Astrocyte of the spinal cord (primary cell): Measurements from ENCODE around the gene FBL.
"Not testable (repeated sequence)": the region's sequence is repeated elsewhere in the genome, so short reads cannot be mapped to it uniquely, and the experiment has no call there.

Source experiments
- DNase-seq: peaks from one replicate; pipeline ENCODE4 v3.0.0; 2011; ENCODE audit warnings: low read depth, low spot score
- H3K4me3 ChIP-seq: 2 replicates; pipeline ENCODE4 v1.5.1; 2011; ENCODE audit warnings: low read depth, mild to moderate bottlenecking, low read length, moderate library complexity
- CTCF ChIP-seq: IDR thresholded peaks from 2 replicates; pipeline ENCODE4 v1.5.1; 2012; ENCODE audit warnings: low read depth, mild to moderate bottlenecking, low read length, inconsistent platforms
- in situ Hi-C: cut with HindIII; loops from 2 replicates; pipeline ENCODE4 v1.10.0; 2017; ENCODE audit warnings: low sequenced_read_pairs

The FBL gene

GRCh38 chr19:39817888-39818561 lies 28.2 kb downstream of the FBL start:
- in situ Hi-C loops = no loop called here
- no peak for DNase-seq
- H3K4me3 ChIP-seq = no peak overlapping the region
- no peak for TF ChIP-seq CTCF

GRCh38 chr19:39816287-39817048 lies 29.7 kb downstream of the FBL start:
- no peak for DNase-seq
- in situ Hi-C loops = no loop called here
- TF ChIP-seq CTCF = no peak
- H3K4me3 ChIP-seq = no peak overlapping the region

- DNase-seq = no peak
- in situ Hi-C loops = no loop called here
- TF ChIP-seq CTCF = no peak
- H3K4me3 ChIP-seq = no peak overlapping the region
Observed at GRCh38 chr19:39814595-39814994, 31.6 kb downstream of the FBL start.

GRCh38 chr19:39814111-39814510 lies 32.1 kb downstream of the FBL start:
- H3K4me3 ChIP-seq, DNase-seq, in situ Hi-C loops: not testable (repeated sequence)

- in situ Hi-C loops = no loop called here
- no peak for TF ChIP-seq CTCF
- no peak overlapping the region for H3K4me3 ChIP-seq
- no peak for DNase-seq
Observed at GRCh38 chr19:39813264-39813993, 32.8 kb downstream of the FBL start.

GRCh38 chr19:39811064-39811463 lies 35.1 kb downstream of the FBL start:
- DNase-seq = no peak
- no peak for TF ChIP-seq CTCF
- no peak overlapping the region for H3K4me3 ChIP-seq
- in situ Hi-C loops = no loop called here

GRCh38 chr19:39810424-39810823 lies 35.8 kb downstream of the FBL start:
- DNase-seq = no peak
- in situ Hi-C loops = no loop called here
- no peak for TF ChIP-seq CTCF
- no peak overlapping the region for H3K4me3 ChIP-seq
